Measurements from ENCODE around the gene PRTN3. TPM values are rescaled to one million over a fixed set of nuclear protein-coding genes. Genes with fewer than 3 reads are reported as not detected.
A peak's percentile ranks its signal among the peaks of the same experiment; 100 is the strongest.
"Not testable (repeated sequence)": the region's sequence is repeated elsewhere in the genome, so short reads cannot be mapped to it uniquely, and the experiment has no call there.

Gene PRTN3
- total RNA-seq, 4 donors from 2014 or later, result not detected

DNA sequence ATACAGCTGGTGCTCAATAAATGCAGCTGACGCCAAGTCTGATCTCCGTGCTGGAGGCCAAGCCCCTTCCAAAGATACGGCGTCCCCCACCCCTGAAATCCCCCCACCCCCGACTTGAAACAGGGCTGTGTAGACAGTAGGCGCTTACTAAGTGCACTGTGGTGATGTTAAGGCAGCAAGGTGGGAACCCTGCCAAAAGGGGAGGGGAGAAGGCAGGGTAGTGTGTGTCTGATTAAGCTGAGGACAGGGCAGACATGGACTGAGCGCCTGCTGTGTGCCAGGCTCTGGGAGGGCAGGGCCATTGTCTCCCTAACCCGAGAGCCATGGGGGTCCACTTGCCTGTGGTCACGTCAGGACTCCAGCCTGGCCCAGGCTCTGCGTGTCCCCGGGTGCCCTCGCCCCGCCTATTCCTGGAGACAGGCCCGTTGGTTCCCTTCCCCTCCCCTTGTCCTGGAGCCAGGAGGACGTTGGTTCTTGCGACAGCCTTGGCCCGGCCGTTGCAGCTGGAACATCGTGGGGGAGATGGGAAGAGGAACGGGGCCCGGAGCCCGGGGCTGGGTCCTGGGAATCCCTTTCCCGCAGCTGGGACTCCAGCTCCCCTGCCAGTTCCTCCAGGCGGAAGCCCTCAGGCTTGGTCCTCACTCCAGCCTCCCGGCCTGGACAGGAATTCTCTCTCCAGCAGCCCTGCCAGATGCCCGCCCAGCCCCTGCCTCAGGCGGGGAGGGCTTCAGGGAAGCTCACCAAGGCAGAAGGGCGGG lies 9.6 kb downstream of the PRTN3 start:
- H3K4me3 ChIP-seq, result peak overlapping the region in 1 of 2 donors; percentile 28

DNA sequence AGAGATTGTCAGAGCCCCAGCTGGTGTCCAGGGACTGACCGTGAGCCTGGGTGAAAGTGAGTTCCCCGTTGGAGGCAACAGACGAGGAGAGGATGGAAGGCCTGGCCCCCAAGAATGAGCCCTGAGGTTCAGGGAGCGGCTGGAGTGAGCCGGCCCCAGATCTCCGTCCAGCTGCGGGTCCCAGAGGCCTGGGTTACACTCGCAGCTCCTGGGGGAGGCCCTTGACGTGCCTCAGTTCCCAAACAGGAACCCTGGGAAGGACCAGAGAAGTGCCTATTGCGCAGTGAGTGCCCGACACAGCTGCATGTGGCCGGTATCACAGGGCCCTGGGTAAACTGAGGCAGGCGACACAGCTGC lies 10.2 kb downstream of the PRTN3 start:
- ATAC-seq, result no peak
- H3K36me3 ChIP-seq, result no peaks in the 10 kb centered on the region
- no CpG with 5 or more reads among the region's 13 CpGs for WGBS, 2 donors (ENCODE audit: low coverage in 1 of 2)
- peaks cover 73% of the 10 kb centered on the region for H3K27me3 ChIP-seq
- H3K9me3 ChIP-seq, result no peaks in the 10 kb centered on the region
- H3K27ac ChIP-seq, result peak overlapping the region; percentile 36 to 87 (median 84)
- H3K4me1 ChIP-seq, result peaks cover 0 to 53% (median 14%) of the 10 kb centered on the region in 3 donors
- peak overlapping the region in 1 of 2 donors; percentile 28 for H3K4me3 ChIP-seq
- no peak for TF ChIP-seq POLR2A (IDR thresholded peaks at IDR 0.05)
- TF ChIP-seq EP300 (IDR thresholded peaks at IDR 0.05), result no peak
- TF ChIP-seq, protein P1, sequence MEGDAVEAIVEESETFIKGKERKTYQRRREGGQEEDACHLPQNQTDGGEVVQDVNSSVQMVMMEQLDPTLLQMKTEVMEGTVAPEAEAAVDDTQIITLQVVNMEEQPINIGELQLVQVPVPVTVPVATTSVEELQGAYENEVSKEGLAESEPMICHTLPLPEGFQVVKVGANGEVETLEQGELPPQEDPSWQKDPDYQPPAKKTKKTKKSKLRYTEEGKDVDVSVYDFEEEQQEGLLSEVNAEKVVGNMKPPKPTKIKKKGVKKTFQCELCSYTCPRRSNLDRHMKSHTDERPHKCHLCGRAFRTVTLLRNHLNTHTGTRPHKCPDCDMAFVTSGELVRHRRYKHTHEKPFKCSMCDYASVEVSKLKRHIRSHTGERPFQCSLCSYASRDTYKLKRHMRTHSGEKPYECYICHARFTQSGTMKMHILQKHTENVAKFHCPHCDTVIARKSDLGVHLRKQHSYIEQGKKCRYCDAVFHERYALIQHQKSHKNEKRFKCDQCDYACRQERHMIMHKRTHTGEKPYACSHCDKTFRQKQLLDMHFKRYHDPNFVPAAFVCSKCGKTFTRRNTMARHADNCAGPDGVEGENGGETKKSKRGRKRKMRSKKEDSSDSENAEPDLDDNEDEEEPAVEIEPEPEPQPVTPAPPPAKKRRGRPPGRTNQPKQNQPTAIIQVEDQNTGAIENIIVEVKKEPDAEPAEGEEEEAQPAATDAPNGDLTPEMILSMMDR (IDR thresholded peaks at IDR 0.05), result no peak
- TF ChIP-seq POLR2AphosphoS5 (IDR thresholded peaks at IDR 0.05), result no peak

More for the DNA sequence above, 9.6 kb downstream of the PRTN3 start:
- H3K27ac ChIP-seq, result peak overlapping the region; percentile 43 to 87 (median 84)
- no peaks in the 10 kb centered on the region for H3K36me3 ChIP-seq
- TF ChIP-seq, protein P1 (IDR thresholded peaks at IDR 0.05), result no peak
- peak in 1 of 2 donors; percentile 16 for TF ChIP-seq POLR2A (IDR thresholded peaks at IDR 0.05)
- TF ChIP-seq POLR2AphosphoS5 (IDR thresholded peaks at IDR 0.05), result peak; percentile 98
- TF ChIP-seq EP300 (IDR thresholded peaks at IDR 0.05), result no peak
- H3K27me3 ChIP-seq, result peaks cover 73% of the 10 kb centered on the region
- no peaks in the 10 kb centered on the region for H3K9me3 ChIP-seq
- ATAC-seq, result peak; percentile 94
- H3K4me1 ChIP-seq, result peaks cover 0 to 53% (median 14%) of the 10 kb centered on the region in 3 donors
- WGBS, 2 donors (ENCODE audit: low coverage in 1 of 2), result 22 to 50% methylated on average over 2 to 10 of the region's 28 CpGs

DNA sequence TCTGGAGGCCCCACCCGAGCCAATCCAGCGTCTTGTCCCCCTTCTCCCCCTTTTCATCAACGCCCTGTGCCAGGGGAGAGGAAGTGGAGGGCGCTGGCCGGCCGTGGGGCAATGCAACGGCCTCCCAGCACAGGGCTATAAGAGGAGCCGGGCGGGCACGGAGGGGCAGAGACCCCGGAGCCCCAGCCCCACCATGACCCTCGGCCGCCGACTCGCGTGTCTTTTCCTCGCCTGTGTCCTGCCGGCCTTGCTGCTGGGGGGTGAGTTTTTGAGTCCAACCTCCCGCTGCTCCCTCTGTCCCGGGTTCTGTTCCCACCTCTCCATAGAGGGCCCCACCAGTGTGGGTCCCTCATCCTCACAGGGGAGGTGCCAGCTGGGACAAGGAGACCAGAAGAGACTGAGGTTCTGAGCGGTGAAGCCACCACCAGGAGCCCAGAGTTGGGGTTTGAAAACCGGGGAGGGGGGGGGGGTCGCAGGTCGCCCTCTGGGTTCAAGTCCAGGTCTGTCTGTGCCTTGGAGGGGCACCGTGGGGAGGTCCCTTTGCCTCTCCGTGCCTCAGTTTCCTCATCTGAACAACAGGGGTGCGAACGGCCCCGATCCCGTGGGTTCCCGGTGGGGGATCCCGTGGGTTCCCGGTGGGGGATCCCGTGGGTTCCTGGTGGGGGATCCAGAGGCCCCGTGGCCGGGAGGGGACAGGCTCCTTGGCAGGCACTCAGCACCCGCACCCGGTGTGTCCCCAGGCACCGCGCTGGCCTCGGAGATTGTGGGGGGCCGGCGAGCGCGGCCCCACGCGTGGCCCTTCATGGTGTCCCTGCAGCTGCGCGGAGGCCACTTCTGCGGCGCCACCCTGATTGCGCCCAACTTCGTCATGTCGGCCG lies 11.6 kb downstream of the PRTN3 start, which contains the start of gene ELANE:
TSS of gene ELANE (plus strand) at position 168 of the 878 bp plus-strand sequence. CDS start at position 194, 26 bp downstream.
- no peak for ATAC-seq
- Histone ChIP-seq H3K4me3 (peak within 1 kb of the TSS in 1 of 2 donors; percentile 28), H3K36me3 (no peaks in the 10 kb centered on the region), H3K4me1 (peaks cover 0 to 53% (median 14%) of the 10 kb centered on the region in 3 donors), H3K9me3 (no peaks in the 10 kb centered on the region), H3K27ac (peak within 1 kb of the TSS in 3 of 4 donors; percentile 84 to 87 (median 85)), H3K27me3 (peaks cover 67% of the 10 kb centered on the region)
- WGBS, 2 donors (ENCODE audit: low coverage in 1 of 2), result 71 to 93% methylated on average over 3 to 9 of the region's 55 CpGs
- TF ChIP-seq EP300 (IDR thresholded peaks at IDR 0.05) (no peak), POLR2AphosphoS5 (IDR thresholded peaks at IDR 0.05) (no peak), POLR2A (IDR thresholded peaks at IDR 0.05) (no peak)
- TF ChIP-seq, protein P1 (IDR thresholded peaks at IDR 0.05), result no peak

DNA sequence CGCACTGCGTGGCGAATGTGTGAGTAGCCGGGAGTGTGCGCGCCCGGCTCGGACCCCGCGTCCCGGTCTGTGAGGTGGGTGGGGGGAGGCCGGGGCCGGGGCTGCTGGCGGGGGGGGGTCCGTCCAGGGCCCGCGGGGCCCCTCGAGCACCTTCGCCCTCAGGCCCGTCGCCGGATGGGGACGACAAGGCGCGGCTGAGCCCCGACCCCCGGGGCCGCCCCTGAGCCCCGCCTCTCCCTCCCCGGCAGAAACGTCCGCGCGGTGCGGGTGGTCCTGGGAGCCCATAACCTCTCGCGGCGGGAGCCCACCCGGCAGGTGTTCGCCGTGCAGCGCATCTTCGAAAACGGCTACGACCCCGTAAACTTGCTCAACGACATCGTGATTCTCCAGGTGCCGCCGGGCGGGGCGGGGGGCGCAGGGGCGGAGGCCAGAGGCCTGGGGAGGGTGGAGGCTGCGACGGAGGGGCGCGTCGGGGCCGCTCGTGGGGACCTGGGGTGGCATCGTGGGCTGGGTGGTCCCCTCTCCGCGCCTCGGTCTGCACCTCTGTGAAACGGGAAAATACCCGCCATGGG lies 12.3 kb downstream of the PRTN3 start:
- Histone ChIP-seq H3K36me3 (no peaks in the 10 kb centered on the region), H3K27me3 (peaks cover 66% of the 10 kb centered on the region), H3K4me3 (peak overlapping the region in 1 of 2 donors; percentile 10), H3K4me1 (peaks cover 0 to 46% (median 14%) of the 10 kb centered on the region in 3 donors), H3K9me3 (no peaks in the 10 kb centered on the region), H3K27ac (no peak overlapping the region)
- WGBS, 2 donors (ENCODE audit: low coverage in 1 of 2), result no CpG with 5 or more reads among the region's 67 CpGs
- ATAC-seq, result no peak
- no peak for TF ChIP-seq POLR2A (IDR thresholded peaks at IDR 0.05)
- TF ChIP-seq, protein P1 (IDR thresholded peaks at IDR 0.05), result no peak
- TF ChIP-seq POLR2AphosphoS5 (IDR thresholded peaks at IDR 0.05), result no peak
- no peak for TF ChIP-seq EP300 (IDR thresholded peaks at IDR 0.05)

DNA sequence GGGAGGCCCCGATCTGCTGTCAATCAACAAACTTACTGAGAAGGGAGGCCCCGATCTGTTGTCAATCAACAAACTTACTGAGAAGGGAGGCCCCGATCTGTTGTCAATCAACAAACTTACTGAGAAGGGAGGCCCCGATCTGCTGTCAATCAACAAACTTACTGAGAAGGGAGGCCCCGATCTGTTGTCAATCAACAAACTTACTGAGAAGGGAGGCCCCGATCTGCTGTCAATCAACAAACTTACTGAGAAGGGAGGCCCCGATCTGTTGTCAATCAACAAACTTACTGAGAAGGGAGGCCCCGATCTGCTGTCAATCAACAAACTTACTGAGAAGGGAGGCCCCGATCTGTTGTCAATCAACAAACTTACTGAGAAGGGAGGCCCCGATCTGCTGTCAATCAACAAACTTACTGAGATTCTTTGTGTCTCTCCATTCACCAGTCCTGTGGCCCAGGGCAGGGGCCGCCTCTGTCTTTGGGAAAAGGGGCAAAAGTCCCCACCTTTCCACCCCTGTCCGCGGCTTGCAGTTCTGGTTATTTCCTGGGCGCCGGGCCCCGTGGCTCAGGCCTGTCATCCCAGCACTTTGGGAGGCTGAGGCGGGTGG lies 12.9 kb downstream of the PRTN3 start:
- WGBS, 2 donors (ENCODE audit: low coverage in 1 of 2), result no CpG with 5 or more reads among the region's 17 CpGs
- H3K27me3 ChIP-seq, result peaks cover 66% of the 10 kb centered on the region
- H3K9me3 ChIP-seq, H3K27ac ChIP-seq, H3K36me3 ChIP-seq, H3K4me3 ChIP-seq, ATAC-seq: not testable (repeated sequence)
- H3K4me1 ChIP-seq, result peaks cover 0 to 40% (median 16%) of the 10 kb centered on the region in 3 donors

Measured in gastroesophageal sphincter (tissue), 4 donors.